Mesodermal cell (in vitro differentiated cells): ENCODE data around the gene LOXL1.

Experiments used
- H3K27ac ChIP-seq: 2 replicates; pipeline ENCODE4 v1.7.0; 2013; ENCODE audit warnings: mild to moderate bottlenecking, low read depth, low read length, moderate library complexity; ENCODE audit not compliant: severe bottlenecking
- H3K36me3 ChIP-seq: 2 replicates; pipeline ENCODE4 v1.7.1; 2013; ENCODE audit warnings: mild to moderate bottlenecking, low read length, moderate library complexity; ENCODE audit not compliant: control insufficient read depth, insufficient read depth
- H3K4me1 ChIP-seq: one replicate; pipeline ENCODE4 v1.7.1; 2013; ENCODE audit warnings: mild to moderate bottlenecking, low read length; ENCODE audit not compliant: insufficient read depth, control insufficient read depth, poor library complexity, severe bottlenecking
- H3K4me3 ChIP-seq: 2 replicates; pipeline ENCODE4 v1.7.0; 2013; ENCODE audit warnings: low read length, control low read depth, mild to moderate bottlenecking; ENCODE audit not compliant: insufficient read depth, poor library complexity, severe bottlenecking; ENCODE audit errors: extremely low read depth
- H3K9me3 ChIP-seq: 2 replicates; pipeline ENCODE4 v1.7.1; 2013; ENCODE audit warnings: mild to moderate bottlenecking, low read length, moderate library complexity; ENCODE audit not compliant: control insufficient read depth
- WGBS, 2 experiments: methylation state at CpG; one replicate each; pipeline ENCODE4 v1.1.5; 2013; ENCODE audit warnings: missing lambda C conversion rate in 2 of 2; ENCODE audit not compliant: insufficient coverage in 2 of 2; 5-methylcytosine and 5-hydroxymethylcytosine counted together

The LOXL1 gene

DNA sequence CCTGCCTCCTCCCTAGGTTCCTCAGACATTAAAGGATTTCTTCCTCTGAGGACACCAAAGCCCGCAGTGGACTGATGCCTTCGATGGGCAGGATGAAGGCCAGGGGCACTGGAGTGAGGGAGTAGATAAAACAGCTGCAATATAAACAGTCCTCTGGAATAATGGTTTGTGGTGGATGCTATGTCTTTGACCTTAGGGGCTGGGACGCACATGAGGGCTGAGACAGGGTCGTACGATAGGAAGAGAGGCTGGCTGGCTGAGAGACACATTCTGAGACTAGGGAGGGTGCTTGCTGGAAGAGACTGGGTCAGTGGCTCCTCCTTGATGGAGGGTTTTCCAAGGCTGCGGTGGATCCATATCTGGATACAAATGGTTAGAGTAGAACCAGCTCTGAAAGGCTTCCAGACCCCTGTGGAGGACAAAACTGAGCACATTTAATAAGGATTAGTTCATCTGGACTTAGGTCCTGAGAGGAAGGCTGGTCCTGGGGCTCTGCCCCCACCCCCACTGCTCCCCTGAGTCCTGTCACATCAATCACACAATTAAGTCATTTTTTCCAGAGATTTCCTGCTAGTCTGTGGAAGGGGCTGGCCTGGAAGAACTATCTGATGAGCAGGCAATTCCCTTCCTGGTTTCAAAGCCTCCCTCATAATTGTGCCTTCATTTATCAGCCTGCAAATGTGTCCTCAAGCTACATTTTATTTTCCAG lies 37.1 kb upstream of the LOXL1 start:
- 84 to 92% methylated on average over 5 to 6 of the region's 6 CpGs for WGBS, 2 experiments
- no peaks in the 10 kb centered on the region for H3K4me1 ChIP-seq
- H3K27ac ChIP-seq, result no peak overlapping the region
- no peaks in the 10 kb centered on the region for H3K36me3 ChIP-seq
- H3K4me3 ChIP-seq, result no peak overlapping the region
- no peaks in the 10 kb centered on the region for H3K9me3 ChIP-seq

DNA sequence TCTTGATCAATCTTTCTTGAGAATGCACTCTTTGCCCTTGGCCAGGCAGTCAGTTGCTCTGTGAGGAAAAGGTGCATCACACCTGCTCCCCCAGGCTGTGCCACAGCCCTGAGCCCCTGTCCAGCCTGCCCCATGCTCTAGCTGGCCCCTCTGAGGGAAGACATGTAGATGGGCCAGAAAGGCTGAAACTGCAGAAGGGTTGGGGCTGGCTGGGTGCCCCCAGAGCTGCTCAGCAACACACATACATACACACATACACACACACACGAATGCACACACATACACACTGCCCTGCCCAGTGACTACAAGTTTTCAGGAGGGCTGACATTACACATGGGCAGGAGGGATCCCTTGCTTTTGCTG lies 36.5 kb upstream of the LOXL1 start:
- Histone ChIP-seq H3K4me1 (no peaks in the 10 kb centered on the region), H3K27ac (no peak overlapping the region), H3K9me3 (no peaks in the 10 kb centered on the region), H3K36me3 (no peaks in the 10 kb centered on the region), H3K4me3 (no peak overlapping the region)
- 43 to 50% methylated on average over 1 of the region's 1 CpG for WGBS, 2 experiments

DNA sequence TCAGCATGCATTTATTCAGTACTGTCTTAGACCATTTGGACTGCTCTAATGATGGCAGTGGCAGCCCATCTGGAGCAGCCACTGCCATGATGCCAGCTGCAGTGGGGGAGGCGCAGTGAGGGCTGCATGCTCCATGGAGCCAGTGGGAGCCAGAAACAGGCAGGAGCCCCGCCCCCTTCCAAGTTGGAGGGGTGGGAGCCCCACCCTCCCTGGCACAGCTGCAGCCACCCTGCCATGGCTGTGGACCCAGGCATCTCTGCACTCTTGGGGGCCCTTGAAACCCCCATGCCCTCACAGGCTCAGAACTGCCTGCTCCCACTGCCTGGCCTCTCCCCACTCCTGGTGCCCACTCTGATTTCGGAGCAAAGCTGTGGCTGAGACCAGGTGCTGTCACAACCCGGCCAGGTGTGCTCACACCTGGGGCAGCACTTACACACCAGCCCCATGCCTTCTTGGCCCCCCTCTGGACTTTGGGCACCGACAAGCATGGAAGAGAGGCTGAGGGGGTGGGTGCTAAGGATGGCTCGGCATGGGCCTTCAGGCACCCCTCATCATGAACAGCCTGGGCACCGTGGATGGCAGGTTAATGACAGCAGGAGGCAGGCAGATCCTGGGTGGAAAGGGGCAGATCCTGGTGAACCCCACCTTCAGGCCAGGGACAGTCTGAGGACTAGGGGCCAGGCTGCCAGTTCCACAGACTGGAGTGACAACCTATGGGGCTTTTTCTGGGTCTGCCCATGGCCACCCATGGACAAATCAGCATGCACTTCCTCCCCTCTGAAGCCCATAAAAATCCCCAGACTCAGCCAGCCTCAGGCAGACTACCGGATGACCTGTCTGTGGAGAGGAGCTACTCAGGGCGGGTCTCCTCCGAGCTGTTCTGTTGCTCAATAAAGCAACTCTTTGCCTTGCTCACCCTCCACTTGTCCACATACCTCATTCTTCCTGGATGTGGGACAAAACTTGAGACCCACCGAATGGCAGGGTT lies 34.6 kb upstream of the LOXL1 start:
- WGBS, 2 experiments, result 83 to 86% methylated on average over 6 to 8 of the region's 11 CpGs
- no peaks in the 10 kb centered on the region for H3K4me1 ChIP-seq
- H3K27ac ChIP-seq, result no peak overlapping the region
- H3K9me3 ChIP-seq, result no peaks in the 10 kb centered on the region
- H3K36me3 ChIP-seq, result no peaks in the 10 kb centered on the region
- no peak overlapping the region for H3K4me3 ChIP-seq

DNA sequence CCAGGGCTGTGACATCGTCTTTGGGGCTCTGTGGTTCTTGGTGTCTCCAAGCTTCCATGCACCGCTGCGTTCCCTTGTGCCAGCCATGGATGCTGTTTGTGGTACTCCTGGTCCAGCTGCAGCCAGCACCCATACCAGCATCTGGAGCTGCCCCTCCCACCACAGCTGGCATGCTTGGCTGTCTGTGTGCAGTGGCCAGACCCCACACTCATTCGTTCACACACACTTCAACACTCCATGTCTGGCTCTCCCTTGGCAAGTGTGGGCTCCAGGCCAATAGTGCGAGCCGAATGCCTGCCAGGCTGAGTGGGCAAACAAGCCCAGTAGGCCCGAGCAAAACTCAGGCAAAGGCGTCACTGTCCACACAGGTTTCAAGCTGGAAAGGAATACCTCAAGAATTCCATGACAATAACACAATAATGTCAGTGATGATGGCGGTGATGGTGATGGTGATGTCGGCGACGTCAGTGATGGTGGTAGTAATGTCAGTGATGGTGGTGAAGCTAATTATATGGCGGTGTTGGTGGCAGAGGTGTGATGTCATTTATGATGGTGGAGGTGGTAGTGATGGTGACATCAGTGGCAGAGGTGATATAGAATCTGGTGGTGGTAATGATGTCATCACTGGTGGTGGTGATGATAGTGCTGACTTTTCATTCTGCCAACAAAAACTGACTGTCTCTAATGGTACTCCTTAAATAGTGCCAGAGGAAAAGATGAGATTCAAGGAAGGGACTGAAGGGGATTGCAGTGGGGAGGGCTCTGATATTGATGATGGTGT lies 33.6 kb upstream of the LOXL1 start:
- no peaks in the 10 kb centered on the region for H3K9me3 ChIP-seq
- 88 to 96% methylated on average over 10 to 12 of the region's 13 CpGs for WGBS, 2 experiments
- no peak overlapping the region for H3K4me3 ChIP-seq
- H3K4me1 ChIP-seq, result peaks cover 5% of the 10 kb centered on the region
- no peak overlapping the region for H3K27ac ChIP-seq
- H3K36me3 ChIP-seq, result no peaks in the 10 kb centered on the region

DNA sequence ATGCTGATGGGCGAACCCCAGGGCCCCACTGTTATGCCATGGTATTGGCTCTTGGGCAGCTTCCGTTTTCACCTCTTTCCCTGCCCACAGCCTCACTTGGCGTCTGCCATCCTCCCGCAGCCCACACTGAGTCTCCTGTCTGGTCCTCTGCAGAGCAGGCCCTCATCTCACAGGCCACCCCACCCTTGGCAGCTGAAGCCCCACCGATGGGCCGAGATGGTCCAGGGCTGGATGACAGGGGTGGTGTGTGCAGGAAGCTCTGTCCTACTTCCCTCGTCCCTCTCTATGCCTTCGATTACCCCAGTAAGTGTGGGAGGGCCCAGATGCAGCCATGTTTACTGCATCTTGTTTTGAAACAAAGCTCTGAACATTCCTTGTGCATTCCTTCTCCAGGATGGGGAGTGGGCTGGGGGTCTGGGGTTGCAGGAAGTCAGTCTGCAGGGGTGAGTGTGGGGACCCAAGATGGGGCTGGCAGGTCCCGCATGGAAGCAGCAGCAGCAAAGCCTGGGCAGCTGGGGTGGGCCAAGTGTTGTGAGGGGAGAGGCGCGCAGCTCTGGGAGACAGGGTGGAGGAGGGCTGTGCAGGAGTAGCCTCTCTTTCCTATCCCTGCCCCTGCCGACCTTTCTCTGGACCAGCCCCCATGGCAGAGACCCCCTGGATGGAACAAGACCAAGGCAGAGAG lies 32.0 kb upstream of the LOXL1 start:
- Histone ChIP-seq H3K36me3 (no peaks in the 10 kb centered on the region), H3K9me3 (no peaks in the 10 kb centered on the region), H3K4me1 (peaks cover 10% of the 10 kb centered on the region), H3K27ac (no peak overlapping the region), H3K4me3 (no peak overlapping the region)
- WGBS, 2 experiments, result 85 to 94% methylated on average over 6 to 7 of the region's 12 CpGs

DNA sequence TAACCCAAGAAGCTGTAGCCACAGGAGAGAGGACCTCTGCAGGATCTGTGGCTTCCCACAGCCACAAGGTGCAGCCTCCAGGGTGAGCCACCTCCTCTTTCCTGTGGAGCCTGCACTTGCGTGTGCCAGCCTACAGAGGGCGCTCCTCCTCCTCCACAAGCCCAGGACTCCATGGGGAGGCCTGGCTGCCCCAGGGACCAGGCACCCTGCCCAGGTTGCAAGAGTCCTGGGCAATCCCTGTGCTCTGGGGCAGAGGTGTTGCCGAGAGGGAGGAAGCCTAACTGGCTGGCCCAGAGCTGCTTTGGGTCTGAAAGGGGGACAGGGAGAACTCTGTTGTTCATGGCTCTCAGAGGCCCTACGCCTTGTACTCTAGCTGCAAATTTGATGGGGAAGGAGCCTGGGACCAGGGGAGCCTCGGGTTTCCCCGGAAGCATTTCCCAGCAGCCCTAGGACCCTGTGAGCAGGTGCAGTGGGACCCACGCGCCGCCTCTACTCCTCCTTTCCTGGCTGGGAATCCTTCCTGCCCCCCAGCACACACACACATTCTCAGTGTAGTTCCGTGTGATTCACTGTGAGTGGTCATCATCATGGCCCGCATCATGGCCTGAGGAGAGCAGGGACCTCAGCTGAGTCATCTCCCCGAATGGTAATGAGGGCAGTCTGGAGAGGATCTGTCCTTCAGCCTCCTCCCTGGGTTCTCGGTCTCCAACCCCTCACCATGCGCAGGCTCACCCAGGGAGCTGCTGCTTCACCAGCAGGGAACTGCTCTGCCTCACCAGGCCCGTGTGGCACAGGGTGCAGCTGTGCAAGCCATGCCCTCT lies 28.6 kb upstream of the LOXL1 start:
- no peaks in the 10 kb centered on the region for H3K9me3 ChIP-seq
- H3K4me1 ChIP-seq, result peaks cover 15% of the 10 kb centered on the region
- peak overlapping the region; percentile 86 for H3K27ac ChIP-seq
- 83 to 91% methylated on average over 9 to 11 of the region's 15 CpGs for WGBS, 2 experiments
- no peak overlapping the region for H3K4me3 ChIP-seq
- no peaks in the 10 kb centered on the region for H3K36me3 ChIP-seq

DNA sequence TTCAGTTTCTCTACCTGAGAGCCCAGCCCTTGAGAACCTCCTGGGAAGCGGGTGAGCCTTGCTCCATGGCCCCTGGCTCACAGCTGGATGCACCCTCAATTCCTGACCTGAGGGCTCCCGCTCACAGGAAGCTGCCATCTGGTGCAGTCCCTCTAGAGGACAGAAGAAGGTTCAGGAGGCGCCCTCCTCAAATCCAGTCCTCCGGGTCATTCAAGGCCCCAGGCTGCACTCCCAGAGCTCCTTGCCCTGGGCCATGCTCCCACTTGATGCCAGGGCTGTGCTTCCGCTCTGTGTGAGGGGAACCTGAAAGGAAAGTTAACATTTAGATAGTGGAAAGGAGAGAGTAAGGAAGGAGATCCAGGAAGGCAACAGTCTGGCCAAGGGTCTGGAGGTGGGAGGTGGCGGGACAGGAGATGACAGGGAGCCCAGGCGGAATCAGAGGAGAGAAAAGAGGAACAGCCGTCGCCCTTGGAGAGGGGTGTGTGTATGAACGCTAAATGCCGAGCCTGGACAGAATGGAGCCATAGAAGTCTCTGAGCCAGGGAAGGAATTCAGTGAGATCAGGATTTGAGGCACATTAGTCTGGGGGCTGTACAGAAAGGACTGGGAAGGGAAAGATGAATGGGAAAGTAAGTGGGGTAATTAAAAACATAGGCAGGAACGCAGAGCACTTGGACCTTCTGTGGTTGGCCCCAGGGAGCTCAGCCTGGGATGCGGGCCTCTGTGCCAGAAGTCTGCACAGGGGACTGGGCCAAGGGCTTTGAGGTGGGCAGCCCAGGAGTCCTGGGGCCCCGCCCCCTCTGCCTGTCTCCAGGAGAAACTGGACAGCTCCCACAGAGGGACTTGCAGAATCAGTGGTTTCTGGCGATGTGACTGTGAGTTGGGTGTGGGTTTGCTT lies 26.8 kb upstream of the LOXL1 start:
- no peaks in the 10 kb centered on the region for H3K9me3 ChIP-seq
- no peak overlapping the region for H3K27ac ChIP-seq
- no peak overlapping the region for H3K4me3 ChIP-seq
- peaks cover 15% of the 10 kb centered on the region for H3K4me1 ChIP-seq
- WGBS, 2 experiments, result 90 to 95% methylated on average over 12 of the region's 15 CpGs
- no peaks in the 10 kb centered on the region for H3K36me3 ChIP-seq

DNA sequence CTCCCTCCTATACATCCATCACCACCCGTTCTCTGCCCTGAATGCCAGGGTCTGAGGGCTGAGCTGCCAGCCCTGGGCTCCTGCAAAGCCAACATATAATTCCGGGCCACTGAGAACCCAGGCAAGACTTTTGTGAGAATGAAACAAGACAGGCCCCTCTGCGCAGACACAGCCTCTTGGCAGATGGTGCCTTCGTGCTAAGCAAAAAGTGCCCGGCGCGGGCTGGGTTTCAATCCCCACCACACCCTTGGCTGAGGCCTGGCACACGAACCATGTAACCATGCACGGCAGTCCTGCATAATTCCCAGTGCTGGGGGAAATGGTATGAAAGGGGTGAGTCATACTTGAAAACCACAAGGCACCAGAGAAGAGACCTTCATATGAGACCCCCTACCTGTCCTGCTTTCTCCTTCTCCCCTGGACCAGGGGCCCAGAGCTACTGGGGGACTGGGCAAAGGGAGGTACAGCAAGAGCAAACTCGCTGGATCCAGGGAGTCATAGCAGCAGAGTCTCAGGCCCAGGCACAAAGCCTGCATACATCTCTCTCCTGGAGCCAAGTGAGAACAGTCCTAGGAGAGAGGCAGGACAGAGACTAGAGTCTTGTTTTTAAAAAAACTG lies 26.1 kb upstream of the LOXL1 start:
- Histone ChIP-seq H3K36me3 (no peaks in the 10 kb centered on the region), H3K27ac (no peak overlapping the region), H3K9me3 (no peaks in the 10 kb centered on the region), H3K4me1 (peaks cover 15% of the 10 kb centered on the region), H3K4me3 (no peak overlapping the region)
- WGBS, 2 experiments, result 84 to 93% methylated on average over 4 to 7 of the region's 10 CpGs
